BE2C (cell line): ENCODE results near the gene GAREM1.

Experiments
- DNase-seq: peaks from one replicate; pipeline ENCODE4 v3.0.0-alpha.2; 2020
- H3K27me3 ChIP-seq: fragments of 250-450 bp; sonication (Bioruptor Pico); 2 replicates; pipeline ENCODE4 v1.5.1; 2020; ENCODE audit warnings: mild to moderate bottlenecking
- H3K36me3 ChIP-seq: fragments of 250-450 bp; sonication (Bioruptor Pico); 2 replicates; pipeline ENCODE4 v1.5.1; 2020; ENCODE audit warnings: mild to moderate bottlenecking
- H3K4me1 ChIP-seq: fragments of 250-450 bp; sonication (Bioruptor Pico); 2 replicates; pipeline ENCODE4 v1.5.1; 2020
- H3K4me3 ChIP-seq: 2 replicates; pipeline ENCODE4 v1.5.1; 2011; ENCODE audit warnings: low read depth, low read length
- H3K9me3 ChIP-seq: fragments of 250-450 bp; sonication (Bioruptor Pico); 2 replicates; pipeline ENCODE4 v1.5.1; 2020
- CTCF ChIP-seq: IDR thresholded peaks from 2 replicates; pipeline ENCODE4 v1.5.1; 2012; ENCODE audit warnings: mild to moderate bottlenecking, low read depth, low read length

Gene GAREM1

GRCh38 chr18:32473325-32473724 lies 2.6 kb upstream of the GAREM1 start:
- no peaks in the 10 kb centered on the region for H3K9me3 ChIP-seq
- H3K36me3 ChIP-seq: no peaks in the 10 kb centered on the region
- DNase-seq: no peak
- H3K4me1 ChIP-seq: no peaks in the 10 kb centered on the region
- no peak for TF ChIP-seq CTCF
- no peak overlapping the region for H3K4me3 ChIP-seq
- H3K27me3 ChIP-seq: peaks cover 17% of the 10 kb centered on the region

GRCh38 chr18:32472841-32473240 lies 2.2 kb upstream of the GAREM1 start:
- no peaks in the 10 kb centered on the region for H3K9me3 ChIP-seq
- peaks cover 17% of the 10 kb centered on the region for H3K27me3 ChIP-seq
- H3K36me3 ChIP-seq: no peaks in the 10 kb centered on the region
- DNase-seq: no peak
- TF ChIP-seq CTCF: no peak
- no peaks in the 10 kb centered on the region for H3K4me1 ChIP-seq
- no peak overlapping the region for H3K4me3 ChIP-seq

- DNase-seq: no peak
- Histone ChIP-seq H3K36me3 (no peaks in the 10 kb centered on the region), H3K4me3 (no peak overlapping the region), H3K27me3 (peaks cover 17% of the 10 kb centered on the region), H3K4me1 (no peaks in the 10 kb centered on the region), H3K9me3 (no peaks in the 10 kb centered on the region)
- no peak for TF ChIP-seq CTCF
Observed at GRCh38 chr18:32470460-32470713, 295 bp downstream of the GAREM1 start.

- Histone ChIP-seq H3K4me3 (peak overlapping the region; percentile 24), H3K27me3 (peaks cover 17% of the 10 kb centered on the region), H3K9me3 (no peaks in the 10 kb centered on the region), H3K36me3 (no peaks in the 10 kb centered on the region), H3K4me1 (no peaks in the 10 kb centered on the region)
- peak; percentile 7 for DNase-seq
- TF ChIP-seq CTCF: no peak
Observed at GRCh38 chr18:32469691-32470459, 807 bp downstream of the GAREM1 start.

- H3K36me3 ChIP-seq: no peaks in the 10 kb centered on the region
- no peak for TF ChIP-seq CTCF
- peaks cover 17% of the 10 kb centered on the region for H3K27me3 ChIP-seq
- no peak for DNase-seq
- no peaks in the 10 kb centered on the region for H3K4me1 ChIP-seq
- H3K4me3 ChIP-seq: no peak overlapping the region
- no peaks in the 10 kb centered on the region for H3K9me3 ChIP-seq
Observed at GRCh38 chr18:32469190-32469651, 1.5 kb downstream of the GAREM1 start.

- Histone ChIP-seq H3K27me3 (peaks cover 17% of the 10 kb centered on the region), H3K36me3 (no peaks in the 10 kb centered on the region), H3K9me3 (no peaks in the 10 kb centered on the region), H3K4me1 (no peaks in the 10 kb centered on the region), H3K4me3 (no peak overlapping the region)
- no peak for DNase-seq
- TF ChIP-seq CTCF: no peak
Observed at GRCh38 chr18:32468147-32468845, 2.4 kb downstream of the GAREM1 start.
